Fibroblast of lung (primary cell): ENCODE data around the gene FAM187B.

Experiments used
- EZH2 ChIP-seq: IDR thresholded peaks from 2 replicates; pipeline ENCODE4 v1.5.1; 2012; ENCODE audit warnings: low read length, control low read depth, mild to moderate bottlenecking; ENCODE audit errors: missing control alignments
- TF ChIP-seq, protein P1 (sequence below), 2 donors: IDR thresholded peaks in 1 of 2; conservative IDR thresholded peaks in 1 of 2; 1 replicate in 1 of 2; 2 replicates in 1 of 2; pipeline ENCODE4 v1.5.1; 2011 to 2012; ENCODE audit warnings: low read length in 2 of 2, control low read depth in 1 of 2, inconsistent platforms in 1 of 2, low read depth in 1 of 2, mild to moderate bottlenecking in 1 of 2

- TF ChIP-seq, protein P1, sequence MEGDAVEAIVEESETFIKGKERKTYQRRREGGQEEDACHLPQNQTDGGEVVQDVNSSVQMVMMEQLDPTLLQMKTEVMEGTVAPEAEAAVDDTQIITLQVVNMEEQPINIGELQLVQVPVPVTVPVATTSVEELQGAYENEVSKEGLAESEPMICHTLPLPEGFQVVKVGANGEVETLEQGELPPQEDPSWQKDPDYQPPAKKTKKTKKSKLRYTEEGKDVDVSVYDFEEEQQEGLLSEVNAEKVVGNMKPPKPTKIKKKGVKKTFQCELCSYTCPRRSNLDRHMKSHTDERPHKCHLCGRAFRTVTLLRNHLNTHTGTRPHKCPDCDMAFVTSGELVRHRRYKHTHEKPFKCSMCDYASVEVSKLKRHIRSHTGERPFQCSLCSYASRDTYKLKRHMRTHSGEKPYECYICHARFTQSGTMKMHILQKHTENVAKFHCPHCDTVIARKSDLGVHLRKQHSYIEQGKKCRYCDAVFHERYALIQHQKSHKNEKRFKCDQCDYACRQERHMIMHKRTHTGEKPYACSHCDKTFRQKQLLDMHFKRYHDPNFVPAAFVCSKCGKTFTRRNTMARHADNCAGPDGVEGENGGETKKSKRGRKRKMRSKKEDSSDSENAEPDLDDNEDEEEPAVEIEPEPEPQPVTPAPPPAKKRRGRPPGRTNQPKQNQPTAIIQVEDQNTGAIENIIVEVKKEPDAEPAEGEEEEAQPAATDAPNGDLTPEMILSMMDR (conservative IDR thresholded peaks at IDR 0.05 in 1 of 2, IDR thresholded peaks at IDR 0.05 in 1 of 2; ENCODE audit: low read depth in 1 of 2, low read length in 2 of 2) = no peak
- no peak for TF ChIP-seq EZH2
Measured at GRCh38 chr19:35261356-35262100, 33.0 kb upstream of the FAM187B start.
